Mesothelial cell of epicardium (in vitro differentiated cells): Measurements from ENCODE around the gene SPEF1. TPM values are rescaled to one million over a fixed set of nuclear protein-coding genes. Genes with fewer than 3 reads are reported as not detected.
A peak's percentile ranks its signal among the peaks of the same experiment; 100 is the strongest.

ENCODE experiments used
- DNase-seq, 2 experiments: peaks; one replicate each; pipeline ENCODE4 v3.0.0; 2021; ENCODE audit warnings: low spot score in 2 of 2; ENCODE audit not compliant: unreplicated experiment in 2 of 2
- H3K27ac Mint-ChIP-seq: 2 replicates; pipeline ENCODE4 v1.8.0; 2021; ENCODE audit warnings: mixed read lengths
- H3K27me3 Mint-ChIP-seq: 2 replicates; pipeline ENCODE4 v1.8.0; 2021; ENCODE audit warnings: low read depth, mixed read lengths
- H3K36me3 Mint-ChIP-seq: 2 replicates; pipeline ENCODE4 v1.8.0; 2021; ENCODE audit warnings: mixed read lengths
- H3K4me1 Mint-ChIP-seq: 2 replicates; pipeline ENCODE4 v1.8.0; 2021; ENCODE audit warnings: mixed read lengths
- H3K4me3 Mint-ChIP-seq: 2 replicates; pipeline ENCODE4 v1.8.0; 2021; ENCODE audit warnings: mild to moderate bottlenecking, moderate library complexity, mixed read lengths
- H3K9me3 Mint-ChIP-seq: 2 replicates; pipeline ENCODE4 v1.8.0; 2021; ENCODE audit warnings: mixed read lengths
- total RNA-seq: library from RNA; stranded (reverse); gene quantifications from 3 replicates; pipeline ENCODE4 v1.2.1, GENCODE V29; 2021
- TF ChIP-seq, protein P1 (sequence below): fragments of 200-600 bp; sonication (generic); IDR thresholded peaks from one replicate; pipeline ENCODE4 v1.5.0; 2021; ENCODE audit warnings: antibody characterized with exemption; ENCODE audit not compliant: unreplicated experiment

SPEF1 gene
- total RNA-seq, 1 donor from 2014 or later = 0.40 TPM

- TF ChIP-seq, protein P1, sequence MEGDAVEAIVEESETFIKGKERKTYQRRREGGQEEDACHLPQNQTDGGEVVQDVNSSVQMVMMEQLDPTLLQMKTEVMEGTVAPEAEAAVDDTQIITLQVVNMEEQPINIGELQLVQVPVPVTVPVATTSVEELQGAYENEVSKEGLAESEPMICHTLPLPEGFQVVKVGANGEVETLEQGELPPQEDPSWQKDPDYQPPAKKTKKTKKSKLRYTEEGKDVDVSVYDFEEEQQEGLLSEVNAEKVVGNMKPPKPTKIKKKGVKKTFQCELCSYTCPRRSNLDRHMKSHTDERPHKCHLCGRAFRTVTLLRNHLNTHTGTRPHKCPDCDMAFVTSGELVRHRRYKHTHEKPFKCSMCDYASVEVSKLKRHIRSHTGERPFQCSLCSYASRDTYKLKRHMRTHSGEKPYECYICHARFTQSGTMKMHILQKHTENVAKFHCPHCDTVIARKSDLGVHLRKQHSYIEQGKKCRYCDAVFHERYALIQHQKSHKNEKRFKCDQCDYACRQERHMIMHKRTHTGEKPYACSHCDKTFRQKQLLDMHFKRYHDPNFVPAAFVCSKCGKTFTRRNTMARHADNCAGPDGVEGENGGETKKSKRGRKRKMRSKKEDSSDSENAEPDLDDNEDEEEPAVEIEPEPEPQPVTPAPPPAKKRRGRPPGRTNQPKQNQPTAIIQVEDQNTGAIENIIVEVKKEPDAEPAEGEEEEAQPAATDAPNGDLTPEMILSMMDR = peak; percentile 43
- Mint-ChIP-seq H3K36me3 (no peaks in the 10 kb centered on the region), H3K4me3 (peak overlapping the region; percentile 82), H3K27ac (peak overlapping the region; percentile 94), H3K4me1 (peaks cover 22% of the 10 kb centered on the region), H3K27me3 (no peaks in the 10 kb centered on the region), H3K9me3 (no peaks in the 10 kb centered on the region)
- peak; percentile 73 to 85 for DNase-seq
Observed at GRCh38 chr20:3768342-3769130, 12.7 kb downstream of the SPEF1 start.

DNA sequence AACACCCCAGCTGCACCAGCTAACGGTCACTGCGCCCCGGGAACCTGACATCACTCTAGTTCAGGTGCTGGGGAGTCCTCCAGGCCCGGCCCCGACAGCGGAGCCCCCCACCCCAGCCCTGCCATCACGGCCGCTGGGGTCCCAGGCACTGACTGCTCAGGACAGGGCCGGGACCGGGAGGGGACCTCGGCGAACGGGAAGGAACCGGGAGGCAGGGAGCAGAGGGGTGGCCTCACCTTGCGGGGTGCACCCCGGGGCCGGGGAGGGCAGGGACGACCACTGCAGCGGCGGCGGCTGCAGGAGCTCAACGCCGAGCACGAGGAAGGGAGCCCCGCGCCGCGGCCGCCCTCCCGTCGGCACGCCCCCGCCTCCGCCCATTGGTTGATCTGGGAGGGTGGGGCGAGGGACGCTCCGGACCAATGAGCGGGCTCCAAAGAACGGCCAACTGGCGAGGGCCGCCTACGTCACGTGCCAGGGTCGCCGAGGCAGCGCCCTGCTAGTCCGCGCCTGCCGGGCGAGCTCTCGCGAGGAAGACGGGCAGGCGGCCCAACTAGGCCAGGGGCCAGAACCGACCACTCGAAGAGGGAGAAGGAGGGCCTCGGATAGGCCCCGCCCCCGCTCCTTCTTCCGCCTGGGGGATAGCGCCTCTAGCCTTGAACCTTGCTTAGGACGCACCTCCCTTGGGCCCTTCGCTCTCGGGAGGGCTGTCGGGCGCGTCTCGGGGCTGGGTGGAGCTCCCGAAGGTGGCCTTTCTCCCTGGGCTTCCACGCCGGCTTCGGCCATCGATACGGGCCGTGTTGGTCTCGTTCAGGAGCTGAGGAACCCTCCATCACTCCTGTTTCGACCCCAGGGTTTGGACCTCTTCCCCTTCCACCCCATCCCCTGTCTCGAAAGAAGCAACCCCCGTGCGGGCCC is 13.6 kb downstream of the SPEF1 start, which contains the start of gene ADISSP:
Gene ADISSP, minus strand, starts transcription at position 327 of the 915 bp plus-strand sequence. CDS start 7,653 bp downstream, outside the sequence.
- Mint-ChIP-seq H3K4me1 (peaks cover 22% of the 10 kb centered on the region), H3K27me3 (no peaks in the 10 kb centered on the region), H3K27ac (peak within 1 kb of the TSS; percentile 94), H3K9me3 (no peaks in the 10 kb centered on the region), H3K4me3 (peak within 1 kb of the TSS; percentile 82), H3K36me3 (no peaks in the 10 kb centered on the region)
- DNase-seq = peak; percentile 95 to 97
- TF ChIP-seq, protein P1 = no peak

DNA sequence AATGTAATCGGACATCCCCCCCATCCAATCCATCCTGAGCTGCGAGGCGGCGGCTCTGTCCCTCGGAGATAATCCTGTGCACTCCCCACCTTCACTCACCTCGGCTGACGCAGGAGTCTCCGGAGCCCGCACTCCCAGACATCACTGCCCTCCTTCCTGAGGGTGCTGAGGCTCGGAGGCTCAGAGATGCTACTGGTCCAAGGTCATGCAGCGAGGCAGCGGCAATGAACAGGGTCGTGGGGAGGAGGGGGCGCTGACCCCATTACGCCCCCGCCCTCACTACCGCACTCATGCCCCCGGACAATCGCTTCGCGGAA is 14.2 kb downstream of the SPEF1 start:
- no peaks in the 10 kb centered on the region for H3K36me3 Mint-ChIP-seq

GRCh38 chr20:3766422-3767109 is 14.7 kb downstream of the SPEF1 start:
- H3K27ac Mint-ChIP-seq = no peak overlapping the region
- H3K27me3 Mint-ChIP-seq = no peaks in the 10 kb centered on the region
- peak overlapping the region; percentile 82 for H3K4me3 Mint-ChIP-seq
- H3K36me3 Mint-ChIP-seq = no peaks in the 10 kb centered on the region
- no peaks in the 10 kb centered on the region for H3K9me3 Mint-ChIP-seq
- DNase-seq = no peak
- TF ChIP-seq, protein P1 = no peak
- H3K4me1 Mint-ChIP-seq = peaks cover 22% of the 10 kb centered on the region

More for the DNA sequence above, 14.2 kb downstream of the SPEF1 start:
- TF ChIP-seq, protein P1 = no peak
- no peak for DNase-seq
- H3K4me3 Mint-ChIP-seq = peak overlapping the region; percentile 82
- peaks cover 22% of the 10 kb centered on the region for H3K4me1 Mint-ChIP-seq
- H3K27me3 Mint-ChIP-seq = no peaks in the 10 kb centered on the region
- no peaks in the 10 kb centered on the region for H3K9me3 Mint-ChIP-seq
- no peak overlapping the region for H3K27ac Mint-ChIP-seq

DNA sequence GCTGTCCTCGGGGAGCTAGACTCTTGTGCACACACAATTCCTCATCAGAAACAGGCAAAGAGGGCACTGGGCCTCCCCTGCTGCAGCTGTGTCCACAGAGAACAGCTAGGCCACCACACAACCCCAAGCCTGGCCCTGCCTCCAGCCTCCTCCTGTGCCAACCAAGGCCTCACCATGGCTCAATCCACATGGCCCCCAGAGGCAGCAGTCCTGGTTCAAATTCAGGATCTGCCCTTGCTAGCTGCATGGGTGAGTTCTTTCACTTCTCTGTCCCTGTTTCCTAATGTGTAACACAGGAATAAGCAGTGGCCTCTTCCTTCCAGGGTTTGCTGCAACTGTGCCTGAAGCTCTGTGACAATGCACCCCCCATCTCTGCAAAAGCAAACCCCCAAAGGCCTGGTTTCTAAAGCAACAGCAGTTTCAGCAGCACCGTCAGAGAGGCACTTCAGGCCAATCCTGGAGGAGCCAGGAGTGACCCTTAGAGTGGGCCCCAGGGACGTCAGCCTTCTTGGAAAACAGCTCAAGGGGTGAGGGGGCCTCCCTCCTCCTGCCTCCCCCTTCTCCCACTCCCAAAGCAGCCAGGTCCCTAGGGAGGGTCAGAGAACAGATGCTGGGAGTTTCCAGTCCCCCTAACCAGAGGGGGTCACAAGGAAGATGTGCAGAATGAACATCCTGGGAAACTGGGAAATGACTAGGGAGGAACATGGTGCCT is 15.9 kb downstream of the SPEF1 start:
- Mint-ChIP-seq H3K36me3 (no peaks in the 10 kb centered on the region), H3K27ac (no peak overlapping the region), H3K4me1 (peaks cover 28% of the 10 kb centered on the region), H3K9me3 (no peaks in the 10 kb centered on the region), H3K4me3 (no peak overlapping the region), H3K27me3 (no peaks in the 10 kb centered on the region)
- DNase-seq = no peak
- TF ChIP-seq, protein P1 = no peak
